Measurements from ENCODE around the gene SGK1. TPM values are rescaled to one million over a fixed set of nuclear protein-coding genes. Genes with fewer than 3 reads are reported as not detected.

The SGK1 gene
- total RNA-seq (2014; rRNA removed) = 91.6 and 95.2 TPM in 2 replicates
- Bru-seq, nascent RNA = percentile 36 among the genes with signal in this experiment
- BruChase-seq, experiment 1, labeled RNA remaining after a 6-hour chase = percentile 42 among the genes with signal in this experiment
- BruChase-seq, experiment 2, labeled RNA remaining after a 2-hour chase = percentile 40 among the genes with signal in this experiment
- long read RNA-seq, transcript SGK1-205 (12 exons, 2,686 nt) = major isoform, 5 of 16 reads
- long read RNA-seq, partial matches to known transcripts = 5 of 16 reads
- long read RNA-seq, other reads (novel, unspliced or antisense) = 2 of 16 reads

GRCh38 chr6:134317471-134318131 is at the start of gene SGK1:
SGK1 (minus strand) TSS chr6:134318112; CDS start chr6:134317460, 652 bp downstream.
- no peaks in the 10 kb centered on the region for H3F3A ChIP-seq (ENCODE audit: low read length, unreplicated experiment)
- peak within 1 kb of the TSS; percentile 75 for H3K4me3 ChIP-seq (ENCODE audit: low read length)
- DNase-seq = peak; percentile 17
- CTCF ChIA-PET = interaction anchor here (0.6 to 0.7 kb wide), 3 partner anchors 46 to 304 kb away, joined by 3 to 5 read pairs (median 4); no protein-coding TSS in a partner anchor
- no peaks in the 10 kb centered on the region for H3K9me3 ChIP-seq (ENCODE audit: low read length)
- no peaks in the 10 kb centered on the region for H4K20me1 ChIP-seq (ENCODE audit: low read length)
- H3K27me3 ChIP-seq (ENCODE audit: low read length) = no peaks in the 10 kb centered on the region
- H3K9ac ChIP-seq (ENCODE audit: low read length) = no peak within 1 kb of the TSS
- POLR2A ChIA-PET (ENCODE audit: unreplicated experiment) = no interaction called here
- ATAC-seq = peak; percentile 74
- H2AFZ ChIP-seq (ENCODE audit: low read length) = peak within 1 kb of the TSS; percentile 89
- no peaks in the 10 kb centered on the region for H3K36me3 ChIP-seq (ENCODE audit: low read depth, low read length)
- H3K27ac ChIP-seq (ENCODE audit: low read length) = no peak within 1 kb of the TSS
- TF ChIP-seq EZH2 (IDR thresholded peaks at IDR 0.05; ENCODE audit: low read length, unreplicated experiment) = no peak
- TF ChIP-seq EZH2phosphoT487 (IDR thresholded peaks at IDR 0.05; ENCODE audit: borderline replicate concordance, low read length) = no peak
- TF ChIP-seq CTCF (conservative IDR thresholded peaks at IDR 0.05; ENCODE audit: low read depth, low read length) = no peak
- H3K79me2 ChIP-seq (ENCODE audit: low read length) = no peaks in the 10 kb centered on the region
- H3K4me1 ChIP-seq (ENCODE audit: insufficient read depth, low read length) = 0 out of 2 replicates have a peak, but pooled peaks cover 6% of the 10 kb centered on the region
- peak within 1 kb of the TSS; percentile 96 for H3K4me2 ChIP-seq (ENCODE audit: low read length)
- no TSS peak for BruUV-seq (replicated peaks)
- H3K9me2 ChIP-seq (replicated peaks; ENCODE audit: low read length) = no peaks in the 10 kb centered on the region
- intact Hi-C loops (cut with micrococcal nuclease) = no loop called here

- no TSS peak for BruUV-seq (replicated peaks)
- no peak overlapping the region for H2AFZ ChIP-seq (ENCODE audit: low read length)
- no peaks in the 10 kb centered on the region for H3K36me3 ChIP-seq (ENCODE audit: low read depth, low read length)
- no peaks in the 10 kb centered on the region for H3K27me3 ChIP-seq (ENCODE audit: low read length)
- H3K9me3 ChIP-seq (ENCODE audit: low read length) = no peaks in the 10 kb centered on the region
- ATAC-seq (peak; percentile 85), DNase-seq (peak; percentile 83)
- ChIA-PET CTCF (interaction anchor here (0.6 kb wide), 1 partner anchor 264 kb away, joined by 3 read pairs; no protein-coding TSS in a partner anchor), POLR2A (ENCODE audit: unreplicated experiment) (no interaction called here)
- peak overlapping the region; percentile 36 for H3K4me2 ChIP-seq (ENCODE audit: low read length)
- intact Hi-C loops (cut with micrococcal nuclease) = no loop called here
- H3K27ac ChIP-seq (ENCODE audit: low read length) = peak overlapping the region; percentile 87
- H3K4me3 ChIP-seq (ENCODE audit: low read length) = no peak overlapping the region
- no peaks in the 10 kb centered on the region for H3K79me2 ChIP-seq (ENCODE audit: low read length)
- peak overlapping the region; percentile 57 for H3K9ac ChIP-seq (ENCODE audit: low read length)
- peaks cover 19% of the 10 kb centered on the region for H3K4me1 ChIP-seq (ENCODE audit: insufficient read depth, low read length)
- no peak for TF ChIP-seq EZH2 (IDR thresholded peaks at IDR 0.05; ENCODE audit: low read length, unreplicated experiment)
- no peak for TF ChIP-seq EZH2phosphoT487 (IDR thresholded peaks at IDR 0.05; ENCODE audit: borderline replicate concordance, low read length)
- no peak for TF ChIP-seq CTCF (conservative IDR thresholded peaks at IDR 0.05; ENCODE audit: low read depth, low read length)
- H3F3A ChIP-seq (ENCODE audit: low read length, unreplicated experiment) = no peaks in the 10 kb centered on the region
- no peaks in the 10 kb centered on the region for H3K9me2 ChIP-seq (replicated peaks; ENCODE audit: low read length)
- H4K20me1 ChIP-seq (ENCODE audit: low read length) = no peaks in the 10 kb centered on the region
Measured at GRCh38 chr6:134363323-134364039, 45.6 kb upstream of the SGK1 start.
